ENCODE measurements around the gene KIF2C. TPM values are rescaled to one million over a fixed set of nuclear protein-coding genes. Genes with fewer than 3 reads are reported as not detected.

Gene KIF2C
- total and polyA plus RNA-seq, 2 of the 4 experiments (the other 2 are of a cell fraction) = 31.6 to 45.0 TPM

DNA sequence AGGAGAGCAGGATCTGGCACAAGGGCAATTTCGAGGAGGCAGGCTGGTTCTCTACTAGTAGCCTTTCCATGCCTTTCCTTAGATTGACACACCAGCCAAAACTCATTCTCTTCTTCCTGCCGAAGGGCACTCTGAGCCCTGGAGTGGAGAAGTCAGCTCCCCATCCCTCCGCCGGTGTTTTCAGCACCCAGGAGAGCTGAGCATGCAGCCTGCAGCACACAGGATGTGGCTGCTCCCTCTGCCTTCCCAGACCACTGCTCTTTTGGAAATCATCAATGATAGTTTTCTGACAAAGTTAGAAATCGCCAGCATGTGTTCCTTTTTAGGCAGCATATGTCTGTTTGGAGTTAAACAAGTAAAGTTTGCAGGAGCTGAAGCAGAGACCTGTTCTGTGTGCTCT is 20.3 kb upstream of the KIF2C start:
- Histone ChIP-seq H3K14ac (replicated peaks; ENCODE audit: low read depth, low read length) (no peak overlapping the region), H3K27ac (ENCODE audit: insufficient read depth, low read length) (no peak overlapping the region), H3K9me1 (ENCODE audit: insufficient read depth, low read length) (peaks cover 2% of the 10 kb centered on the region; the same call in 1 of the 2 replicates), H3K4me2 (ENCODE audit: low read depth, low read length) (no peak overlapping the region), H2AFZ (replicated peaks; ENCODE audit: low read length, poor library complexity) (no peak overlapping the region), H2BK15ac (ENCODE audit: low read depth, low read length) (no peak overlapping the region), H2BK20ac (ENCODE audit: low read depth, low read length) (no peak overlapping the region), H3K4me3 (ENCODE audit: insufficient read depth, low read depth, low read length) (no peak overlapping the region), H3K4ac (ENCODE audit: low read depth, low read length) (no peak overlapping the region), H3K56ac (ENCODE audit: extremely low read depth, insufficient read depth, low read length) (no peak overlapping the region), H3K18ac (ENCODE audit: low read depth, low read length) (no peak overlapping the region), H4K8ac (ENCODE audit: low read depth in 2 of 2, low read length in 2 of 2) (no peak overlapping the region), H2BK5ac (ENCODE audit: low read depth, low read length, poor library complexity, severe bottlenecking) (no peak overlapping the region), H2BK120ac (ENCODE audit: low read depth, low read length) (no peak overlapping the region), H4K20me1 (ENCODE audit: insufficient read depth, low read length) (no peaks in the 10 kb centered on the region), H3K4me1 (ENCODE audit: control insufficient read depth, insufficient read depth, low read length) (peaks cover 5% of the 10 kb centered on the region), H2AK5ac (ENCODE audit: low read depth, low read length) (no peak overlapping the region), H3K36me3 (ENCODE audit: control insufficient read depth, insufficient read depth, low read length) (no peaks in the 10 kb centered on the region), H2AK9ac (replicated peaks; ENCODE audit: low read depth, low read length, poor library complexity) (no peak overlapping the region), H3K9me3 (ENCODE audit: control insufficient read depth, insufficient read depth, low read length) (no peaks in the 10 kb centered on the region), H3K23ac (ENCODE audit: low read depth, low read length) (no peak overlapping the region; the same call in 1 of the 2 replicates), H4K5ac (ENCODE audit: low read depth, low read length) (no peak overlapping the region), H3K9ac (ENCODE audit: low read depth, low read length) (no peak overlapping the region), H3K79me1 (ENCODE audit: low read depth in 1 of 2, low read length in 2 of 2) (no peaks in the 10 kb centered on the region; a peak in 1 of 4 replicates), H4K91ac (ENCODE audit: insufficient read depth, low read depth, low read length) (no peak overlapping the region), H3K27me3 (ENCODE audit: control insufficient read depth, insufficient read depth, low read length) (peaks cover 2% of the 10 kb centered on the region; the same call in 1 of the 2 replicates)
- ChIA-PET POLR2A (ENCODE audit: unreplicated experiment) (no interaction called here), CTCF (interaction anchor here (0.6 to 0.7 kb wide), 3 partner anchors 13 to 1061 kb away, joined by 3 read pairs; no protein-coding TSS in a partner anchor)
- in situ Hi-C loops (cut with MboI; ENCODE audit: low sequenced_read_pairs) = no loop called here
- dilution Hi-C loops (cut with HindIII; ENCODE audit: low sequenced_read_pairs, unreplicated experiment) = no loop called here
- BruUV-seq (replicated peaks) = no TSS peak
- TF ChIP-seq NFE2L2 (IDR thresholded peaks at IDR 0.05; ENCODE audit: low read depth, low read length) (no peak), MXI1 (IDR thresholded peaks at IDR 0.05; ENCODE audit: borderline replicate concordance, low read depth, low read length) (no peak), POLR2A (IDR thresholded peaks at IDR 0.05; ENCODE audit: low read depth, low read length) (no peak), CEBPB (IDR thresholded peaks at IDR 0.05; ENCODE audit: low read depth, low read length) (no peak), BHLHE40 (IDR thresholded peaks at IDR 0.05; ENCODE audit: low read depth, low read length) (no peak), RAD21 (IDR thresholded peaks at IDR 0.05; ENCODE audit: low read length) (no peak), SMC3 (IDR thresholded peaks at IDR 0.05; ENCODE audit: low read depth, low read length) (no peak), MAFK (IDR thresholded peaks at IDR 0.05; ENCODE audit: low read depth, low read length) (no peak), CHD1 (IDR thresholded peaks at IDR 0.05; ENCODE audit: low read depth, low read length) (no peak), RFX5 (IDR thresholded peaks at IDR 0.05; ENCODE audit: low read depth, low read length) (no peak), MAZ (IDR thresholded peaks at IDR 0.05; ENCODE audit: borderline replicate concordance, low read depth, low read length) (no peak)
- TF ChIP-seq, protein P1, sequence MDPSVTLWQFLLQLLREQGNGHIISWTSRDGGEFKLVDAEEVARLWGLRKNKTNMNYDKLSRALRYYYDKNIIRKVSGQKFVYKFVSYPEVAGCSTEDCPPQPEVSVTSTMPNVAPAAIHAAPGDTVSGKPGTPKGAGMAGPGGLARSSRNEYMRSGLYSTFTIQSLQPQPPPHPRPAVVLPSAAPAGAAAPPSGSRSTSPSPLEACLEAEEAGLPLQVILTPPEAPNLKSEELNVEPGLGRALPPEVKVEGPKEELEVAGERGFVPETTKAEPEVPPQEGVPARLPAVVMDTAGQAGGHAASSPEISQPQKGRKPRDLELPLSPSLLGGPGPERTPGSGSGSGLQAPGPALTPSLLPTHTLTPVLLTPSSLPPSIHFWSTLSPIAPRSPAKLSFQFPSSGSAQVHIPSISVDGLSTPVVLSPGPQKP (IDR thresholded peaks at IDR 0.05; ENCODE audit: borderline replicate concordance, low read depth, low read length) = no peak
- TF ChIP-seq, protein P2, sequence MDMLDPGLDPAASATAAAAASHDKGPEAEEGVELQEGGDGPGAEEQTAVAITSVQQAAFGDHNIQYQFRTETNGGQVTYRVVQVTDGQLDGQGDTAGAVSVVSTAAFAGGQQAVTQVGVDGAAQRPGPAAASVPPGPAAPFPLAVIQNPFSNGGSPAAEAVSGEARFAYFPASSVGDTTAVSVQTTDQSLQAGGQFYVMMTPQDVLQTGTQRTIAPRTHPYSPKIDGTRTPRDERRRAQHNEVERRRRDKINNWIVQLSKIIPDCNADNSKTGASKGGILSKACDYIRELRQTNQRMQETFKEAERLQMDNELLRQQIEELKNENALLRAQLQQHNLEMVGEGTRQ (IDR thresholded peaks at IDR 0.05; ENCODE audit: low read depth, low read length) = no peak
- TF ChIP-seq, protein P3, sequence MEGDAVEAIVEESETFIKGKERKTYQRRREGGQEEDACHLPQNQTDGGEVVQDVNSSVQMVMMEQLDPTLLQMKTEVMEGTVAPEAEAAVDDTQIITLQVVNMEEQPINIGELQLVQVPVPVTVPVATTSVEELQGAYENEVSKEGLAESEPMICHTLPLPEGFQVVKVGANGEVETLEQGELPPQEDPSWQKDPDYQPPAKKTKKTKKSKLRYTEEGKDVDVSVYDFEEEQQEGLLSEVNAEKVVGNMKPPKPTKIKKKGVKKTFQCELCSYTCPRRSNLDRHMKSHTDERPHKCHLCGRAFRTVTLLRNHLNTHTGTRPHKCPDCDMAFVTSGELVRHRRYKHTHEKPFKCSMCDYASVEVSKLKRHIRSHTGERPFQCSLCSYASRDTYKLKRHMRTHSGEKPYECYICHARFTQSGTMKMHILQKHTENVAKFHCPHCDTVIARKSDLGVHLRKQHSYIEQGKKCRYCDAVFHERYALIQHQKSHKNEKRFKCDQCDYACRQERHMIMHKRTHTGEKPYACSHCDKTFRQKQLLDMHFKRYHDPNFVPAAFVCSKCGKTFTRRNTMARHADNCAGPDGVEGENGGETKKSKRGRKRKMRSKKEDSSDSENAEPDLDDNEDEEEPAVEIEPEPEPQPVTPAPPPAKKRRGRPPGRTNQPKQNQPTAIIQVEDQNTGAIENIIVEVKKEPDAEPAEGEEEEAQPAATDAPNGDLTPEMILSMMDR (conservative IDR thresholded peaks at IDR 0.05; ENCODE audit: low read depth, low read length) = no peak
- ATAC-seq (ENCODE audit: low read depth) (no peak), DNase-seq (no peak)
- intact Hi-C loops (cut with micrococcal nuclease) = loop anchor here (5.0 kb wide), 1 partner anchor 583 kb away; no protein-coding TSS in a partner anchor
- WGBS, 2 experiments (ENCODE audit: extremely low coverage in 2 of 2, insufficient read length in 1 of 2) = 100% methylated on average over 1 of the region's 5 CpGs; no CpG with 5 or more reads in 1 of the 2 experiments

Measured in IMR-90 (cell line).